Smooth muscle cell of the brain vasculature (primary cell): ENCODE measurements around the gene FBXO42.

Experiments used
- DNase-seq: peaks from one replicate; pipeline ENCODE4 v3.0.0-alpha.2; 2012; ENCODE audit warnings: low read depth, low spot score

FBXO42 gene

GRCh38 chr1:16326833-16327404 is 25.4 kb downstream of the FBXO42 start:
- no peak for DNase-seq

DNA sequence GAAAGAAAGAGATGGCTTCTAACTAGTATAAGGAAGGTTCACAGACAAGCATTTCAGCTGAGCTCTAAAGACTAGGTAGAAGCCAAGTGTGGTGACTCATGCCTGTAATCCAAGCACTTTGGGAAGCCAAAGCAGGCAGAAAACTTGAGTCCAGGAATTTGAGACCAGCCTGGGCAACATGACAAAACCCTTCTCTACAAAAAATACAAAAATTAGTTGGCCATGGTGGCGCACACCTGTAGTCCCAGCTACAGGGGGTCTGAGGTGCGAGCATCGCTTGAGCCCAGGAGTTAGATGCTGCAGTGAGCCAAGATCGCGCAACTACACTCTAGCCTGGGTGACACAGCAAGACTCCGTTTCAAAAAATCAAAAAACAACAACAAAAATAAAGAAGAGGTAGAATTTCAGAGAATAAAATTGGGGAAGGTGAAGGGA is 27.8 kb downstream of the FBXO42 start:
- DNase-seq: peak; percentile 26

- no peak for DNase-seq
These were observed 31.0 kb downstream of the FBXO42 start for GRCh38 chr1:16321176-16321867.

DNA sequence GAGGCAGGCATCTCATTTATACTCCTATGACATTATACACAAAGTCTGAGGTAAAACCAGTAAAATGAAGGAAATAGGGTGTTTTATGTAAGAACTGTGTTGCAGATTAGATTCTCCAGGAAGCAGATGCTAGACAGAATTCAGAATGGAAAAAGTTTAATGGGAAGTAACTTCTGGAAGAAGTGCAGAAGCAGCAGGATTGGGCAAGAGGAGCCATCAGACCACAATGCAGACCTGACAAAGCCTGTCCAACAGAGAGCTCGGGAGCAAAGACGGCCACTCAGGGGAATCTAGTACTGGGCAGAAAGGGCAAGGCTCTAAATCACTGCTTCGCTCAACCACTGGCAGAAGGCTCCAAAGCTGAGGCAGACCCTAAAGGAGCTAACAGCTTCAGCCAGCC is 33.7 kb downstream of the FBXO42 start:
- no peak for DNase-seq

DNA sequence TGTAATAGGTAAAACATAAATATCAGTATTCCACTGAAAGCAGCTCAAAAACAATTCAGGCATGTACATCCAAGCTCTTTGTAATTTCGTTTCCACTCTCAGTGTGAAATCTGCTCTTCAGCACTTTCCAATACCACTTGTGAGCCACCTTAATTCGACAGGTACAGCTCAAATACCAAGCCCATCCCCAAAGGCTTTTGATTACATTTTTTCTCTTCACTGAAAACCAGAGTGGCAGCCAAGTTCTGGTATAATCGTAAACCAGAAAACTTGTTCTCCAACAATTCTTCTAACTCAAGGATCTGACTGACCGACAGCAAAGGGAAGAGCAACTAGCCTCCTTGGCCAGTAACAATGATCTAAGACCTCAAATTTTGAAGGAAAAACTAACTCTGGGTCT is 36.8 kb downstream of the FBXO42 start:
- no peak for DNase-seq

DNA sequence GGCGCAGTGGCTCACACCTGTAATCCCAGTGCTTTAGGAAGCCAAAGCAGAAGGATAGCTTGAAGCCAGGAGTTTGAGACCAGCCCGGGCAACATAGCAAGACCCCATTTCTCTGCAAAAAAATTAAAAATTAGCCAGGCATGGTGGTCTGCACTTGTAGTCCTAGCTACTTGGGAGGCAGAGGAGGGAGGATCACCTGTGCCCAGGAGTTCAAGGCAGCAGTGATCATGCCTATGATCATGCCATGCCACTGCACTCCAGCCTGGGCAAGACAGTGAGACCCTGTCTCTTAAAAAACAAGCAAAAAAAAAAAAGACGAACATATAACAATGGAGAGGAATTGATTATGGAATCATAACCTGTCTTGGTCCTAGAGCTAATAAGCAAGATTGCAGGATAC is 45.1 kb downstream of the FBXO42 start:
- no peak for DNase-seq

DNA sequence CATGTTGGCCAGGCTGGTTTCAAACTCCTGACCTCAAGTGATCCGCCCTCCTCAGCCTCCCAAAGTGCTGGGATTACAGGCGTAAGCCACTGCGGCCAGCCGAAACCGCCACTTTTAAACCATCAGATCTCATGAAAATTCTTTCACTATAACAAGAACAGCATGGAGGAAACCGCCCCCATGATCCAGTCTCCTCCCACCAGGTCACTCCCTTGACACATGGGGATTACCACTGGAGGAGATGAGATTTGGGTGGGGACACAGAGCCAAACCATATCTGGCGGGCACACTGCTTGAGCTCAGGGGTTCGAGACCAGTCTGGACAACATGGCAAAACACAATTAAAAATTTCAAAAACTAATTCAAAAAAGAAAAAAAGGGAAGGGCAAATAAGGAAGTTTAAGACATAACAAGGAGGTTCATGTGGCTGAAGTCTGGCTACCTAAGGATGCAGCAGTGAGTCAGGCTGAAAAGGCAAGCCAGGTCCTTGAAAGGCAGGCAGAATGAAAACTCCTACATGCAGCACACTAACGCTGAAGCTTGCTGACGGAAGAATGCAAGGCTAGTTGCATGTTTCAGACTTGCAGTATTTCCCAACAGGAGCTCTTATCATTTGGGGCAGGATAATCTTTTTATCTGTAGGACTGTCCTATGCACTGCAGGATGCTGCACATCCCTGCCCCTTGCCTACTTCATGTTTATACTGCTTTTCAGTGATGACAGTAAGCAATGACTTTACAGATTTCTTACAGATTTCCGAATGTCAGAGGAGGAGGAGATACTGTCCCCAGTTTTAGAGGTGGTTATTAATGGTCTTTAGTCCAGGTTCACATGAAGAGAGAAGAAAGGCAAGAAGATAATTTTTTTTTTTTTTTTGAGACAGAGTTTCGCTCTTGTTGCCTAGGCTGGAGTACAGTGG is 49.3 kb downstream of the FBXO42 start:
- no peak for DNase-seq

DNA sequence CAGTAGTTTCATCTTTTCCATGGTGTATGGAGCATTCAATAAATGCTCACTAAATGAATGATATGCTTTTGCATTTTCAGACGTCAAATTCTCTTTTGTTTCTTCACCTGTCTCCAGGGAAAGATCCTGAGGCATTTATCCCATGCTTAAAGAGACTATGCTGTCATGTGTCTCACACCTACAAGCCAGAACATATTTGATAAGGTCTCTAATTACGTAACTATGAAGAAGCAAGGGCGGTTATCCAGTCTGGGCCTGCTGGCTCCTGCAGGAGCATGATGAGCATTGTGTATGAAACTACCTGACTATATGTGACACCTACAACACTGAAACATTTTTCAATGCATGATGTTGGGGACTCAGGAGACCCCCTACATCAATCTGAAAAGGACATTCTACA is 51.8 kb downstream of the FBXO42 start:
- no peak for DNase-seq

GRCh38 chr1:16298653-16299052 is 53.6 kb downstream of the FBXO42 start:
- DNase-seq: no peak

DNA sequence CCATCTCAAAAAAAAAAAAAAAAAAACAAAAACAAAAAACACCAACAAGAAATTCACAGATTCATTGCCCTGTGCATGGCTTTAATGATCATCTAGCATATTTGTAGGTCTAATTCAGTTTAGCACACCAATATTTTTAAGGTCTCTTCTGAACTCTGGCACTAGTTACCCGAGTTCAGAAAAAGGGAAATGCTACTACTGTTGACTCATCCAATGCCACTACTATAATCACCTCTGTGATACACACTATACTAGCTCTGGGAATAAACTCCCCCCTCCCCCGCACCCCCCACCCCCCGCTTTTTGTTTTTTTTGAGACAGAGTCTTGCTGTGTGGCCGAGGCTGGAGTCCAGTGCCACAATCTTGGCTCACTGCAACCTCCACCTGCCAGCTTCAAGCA is 55.6 kb downstream of the FBXO42 start:
- DNase-seq: no peak

DNA sequence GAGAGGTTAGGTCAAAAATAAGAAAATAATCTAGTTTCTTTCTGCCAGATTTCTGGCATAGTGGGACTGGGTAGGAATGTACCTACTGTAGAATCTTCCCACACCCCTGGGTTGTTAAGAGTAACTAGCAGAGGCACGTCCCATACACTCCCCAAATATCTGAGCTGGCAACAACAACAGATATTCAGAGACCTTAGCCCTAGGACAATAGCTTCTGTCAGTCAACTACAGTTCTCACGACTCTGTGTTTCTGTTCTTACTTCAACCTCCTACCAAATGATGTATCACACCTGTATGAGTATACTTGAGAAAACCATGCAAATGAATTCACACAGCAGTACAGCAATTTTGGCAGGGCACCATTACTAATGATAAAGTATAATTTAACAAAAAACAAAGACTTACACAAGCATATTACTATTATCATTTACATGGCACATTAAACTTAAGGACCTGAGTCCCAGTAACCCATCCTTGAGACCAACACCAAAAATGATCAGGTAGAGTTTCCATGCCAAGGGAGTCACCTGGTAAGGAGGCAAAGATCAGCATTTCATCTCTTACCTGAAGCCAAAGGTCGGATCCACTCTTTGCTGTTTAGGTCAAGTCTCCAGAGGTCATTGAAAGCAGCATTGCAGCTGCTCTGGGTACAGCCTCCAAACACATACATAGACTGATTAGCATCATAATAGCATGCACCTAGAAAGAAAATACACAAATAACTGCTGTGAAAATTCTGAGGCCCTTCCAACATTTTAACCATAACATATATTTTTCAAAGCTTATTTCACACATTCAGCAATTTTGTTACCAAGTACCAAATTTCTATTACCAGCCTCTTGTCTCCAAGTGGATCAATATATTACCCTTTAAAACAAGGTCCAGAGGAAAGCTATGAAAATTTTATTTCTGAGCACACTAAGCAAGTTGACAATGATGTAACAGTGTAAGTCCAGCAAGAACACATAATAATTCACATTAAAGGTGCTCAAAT is 57.8 kb downstream of the FBXO42 start:
- DNase-seq: no peak

DNA sequence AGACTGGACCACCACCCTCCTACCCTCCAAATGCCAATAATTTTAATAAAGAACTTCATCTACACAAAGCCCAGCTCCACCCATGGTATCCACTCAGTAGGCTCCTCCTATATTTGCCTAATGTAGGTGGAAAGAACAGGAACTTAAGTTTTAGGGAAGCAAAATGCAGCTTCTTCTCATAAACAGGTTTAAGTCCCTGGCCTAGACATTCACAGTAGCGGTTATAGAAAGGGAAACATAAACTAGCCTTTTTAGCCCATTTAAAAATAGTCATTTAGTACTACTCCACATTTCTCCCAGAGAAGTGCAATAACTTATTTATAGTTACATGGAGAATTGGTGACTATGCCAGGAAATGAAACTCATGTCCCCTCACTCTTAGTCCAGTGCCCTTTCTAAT is 58.7 kb downstream of the FBXO42 start:
- no peak for DNase-seq

DNA sequence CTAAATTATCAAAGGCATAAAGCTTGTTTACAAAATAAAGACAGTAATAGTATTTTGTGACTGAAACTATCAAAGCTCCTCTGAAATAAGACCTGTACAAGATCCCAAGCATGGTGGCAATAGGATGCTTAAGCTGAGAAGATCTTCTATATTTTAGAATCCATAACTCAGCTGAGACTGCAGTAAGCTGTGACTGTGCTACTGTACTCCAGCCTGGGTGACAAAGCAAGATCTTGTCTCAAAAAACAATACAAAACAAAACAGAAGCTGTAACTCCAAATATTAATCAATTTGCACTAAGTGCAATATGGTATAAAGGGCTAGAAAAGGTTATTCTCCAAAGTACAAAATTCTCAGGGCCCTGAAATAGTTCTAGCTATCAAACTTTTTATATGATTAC is 59.5 kb downstream of the FBXO42 start:
- DNase-seq: no peak

GRCh38 chr1:16289959-16290358 is 62.3 kb downstream of the FBXO42 start:
- no peak for DNase-seq

- DNase-seq: no peak
These were observed 66.2 kb downstream of the FBXO42 start for GRCh38 chr1:16286122-16286521.

GRCh38 chr1:16281765-16282164 is 70.5 kb downstream of the FBXO42 start:
- no peak for DNase-seq

DNA sequence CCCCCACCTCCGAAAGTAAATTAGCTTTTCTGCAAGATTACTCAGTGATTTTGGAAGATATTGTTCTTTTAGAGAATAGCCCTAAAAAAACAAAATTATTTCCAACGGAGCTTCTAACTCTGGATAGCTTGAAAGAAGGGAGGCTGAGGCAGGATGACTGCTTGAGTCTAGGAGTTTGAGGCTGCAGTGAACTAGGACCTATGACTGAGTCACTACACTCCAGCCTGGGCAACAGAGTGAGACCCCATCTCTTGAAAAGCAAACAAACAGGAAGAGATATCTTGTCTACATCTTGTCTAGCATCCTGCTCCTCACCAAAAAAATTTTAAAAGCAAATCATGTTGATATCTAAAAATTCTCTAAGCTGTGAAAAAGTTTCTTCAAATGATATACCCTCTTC is 73.1 kb downstream of the FBXO42 start:
- no peak for DNase-seq

GRCh38 chr1:16276302-16277030 is 75.8 kb downstream of the FBXO42 start:
- no peak for DNase-seq

DNA sequence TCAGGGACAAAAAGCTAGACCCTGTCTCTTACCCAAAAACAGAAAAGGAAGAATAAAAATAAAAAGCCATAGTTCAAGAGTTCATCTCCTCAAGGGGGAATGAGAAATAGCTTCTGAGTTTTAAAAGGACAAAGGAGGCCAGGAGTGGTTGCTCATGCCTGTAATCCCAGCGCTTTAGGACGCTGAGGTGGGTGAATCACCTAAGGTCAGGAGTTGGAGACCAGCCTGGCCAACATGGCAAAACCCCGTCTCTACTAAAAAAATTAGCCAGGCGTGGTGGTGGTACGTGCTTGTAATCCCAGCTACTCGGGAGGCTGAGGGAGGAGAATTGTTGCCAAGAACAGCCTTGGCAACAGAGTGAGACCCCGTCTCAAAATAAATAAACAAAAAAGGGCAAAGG is 76.7 kb downstream of the FBXO42 start:
- no peak for DNase-seq

GRCh38 chr1:16267690-16268180 is 84.5 kb downstream of the FBXO42 start:
- DNase-seq: no peak
